ENCODE data around the gene ARPC1A. TPM values are rescaled to one million over a fixed set of nuclear protein-coding genes. Genes with fewer than 3 reads are reported as not detected.
"Not testable (repeated sequence)": the region's sequence is repeated elsewhere in the genome, so short reads cannot be mapped to it uniquely, and the experiment has no call there.

ARPC1A gene
- total and polyA plus RNA-seq, 2 of the 8 experiments (the other 6 are each of a cell fraction or from before 2014, with no cell fraction given): 123 to 155 TPM

- CTCF ChIA-PET (ENCODE audit: partially characterized antibody): interaction anchor here (1.1 to 2.7 kb wide), 6 partner anchors 10 to 29 kb away, joined by 3 to 15 read pairs (median 6); partner anchors contain the start of gene MYH16
- H3K14ac ChIP-seq (ENCODE audit: insufficient read length); H2BK120ac ChIP-seq (replicated peaks; ENCODE audit: low read depth, low read length); H2BK15ac ChIP-seq (ENCODE audit: low read length); H3K18ac ChIP-seq (ENCODE audit: extremely low read depth, low read length); DNase-seq (ENCODE audit: low read depth in 1 of 2, low spot score in 2 of 2); H2AK5ac ChIP-seq (ENCODE audit: low read depth, low read length); H3K27me3 ChIP-seq (replicated peaks in 1 of 4; ENCODE audit: control insufficient read depth in 3 of 4, extremely low read depth in 1 of 4, insufficient read depth in 3 of 4, low read length in 3 of 4); H3K79me2 ChIP-seq (ENCODE audit: control insufficient read depth in 1 of 2, insufficient read depth in 2 of 2, low read length in 2 of 2); H2BK20ac ChIP-seq (ENCODE audit: low read length); H3K9me3 ChIP-seq (ENCODE audit: insufficient read depth in 2 of 2, low read depth in 1 of 2, low read length in 1 of 2); H3K4me3 ChIP-seq (ENCODE audit: extremely low read depth in 1 of 4, insufficient read depth in 2 of 4, low read depth in 3 of 4, low read length in 4 of 4); H3K23me2 ChIP-seq (ENCODE audit: low read depth, low read length); H2BK5ac ChIP-seq (ENCODE audit: low read depth, low read length); H4K20me1 ChIP-seq (replicated peaks in 1 of 2; ENCODE audit: control insufficient read depth in 1 of 2, insufficient read depth in 2 of 2, low read length in 2 of 2); H3K79me1 ChIP-seq (ENCODE audit: low read depth, low read length); H3K4me2 ChIP-seq (ENCODE audit: insufficient read depth in 1 of 2, low read depth in 2 of 2, low read length in 2 of 2); H3K36me3 ChIP-seq (ENCODE audit: control insufficient read depth in 2 of 4, insufficient read depth in 4 of 4, low read length in 3 of 4); H3K23ac ChIP-seq (ENCODE audit: insufficient read length); H4K8ac ChIP-seq (ENCODE audit: extremely low read depth, insufficient read depth, low read length); H4K91ac ChIP-seq (replicated peaks; ENCODE audit: insufficient read length, low read length); H3K4ac ChIP-seq (replicated peaks; ENCODE audit: insufficient read length, low read depth, low read length); H3K27ac ChIP-seq (ENCODE audit: low read depth, low read length); FAIRE-seq; H3K4me1 ChIP-seq (replicated peaks in 1 of 4; ENCODE audit: control insufficient read depth in 3 of 4, insufficient read depth in 4 of 4, low read length in 3 of 4); H2BK12ac ChIP-seq (ENCODE audit: low read depth, low read length); H2AFZ ChIP-seq (ENCODE audit: low read length); H3K56ac ChIP-seq (replicated peaks; ENCODE audit: insufficient read length, low read depth, low read length); H3K9ac ChIP-seq (replicated peaks in 1 of 4; ENCODE audit: extremely low read depth in 1 of 4, low read depth in 3 of 4, low read length in 3 of 4); H4K5ac ChIP-seq (ENCODE audit: insufficient read length, low read depth, low read length): not testable (repeated sequence)
- POLR2A ChIA-PET (ENCODE audit: partially characterized antibody): interaction anchor here (1.3 kb wide), 1 partner anchor 10 kb away, joined by 6 read pairs; no protein-coding TSS in a partner anchor
- WGBS, 2 experiments (ENCODE audit: extremely low coverage in 1 of 2, insufficient coverage in 1 of 2, insufficient read length in 1 of 2, insufficient replicate concordance in 2 of 2, low coverage in 1 of 2, low lambda C conversion rate in 2 of 2, missing lambda C conversion rate in 1 of 2): 89% methylated on average over 4 of the region's 4 CpGs; no CpG with 5 or more reads in 1 of the 2 experiments
Measured at GRCh38 chr7:99284165-99284564, 41.5 kb upstream of the ARPC1A start.
